K562 (cell line): Measurements from ENCODE around the gene CHD3.

ENCODE experiments used
- CHD4 ChIP-seq: fragments of 200-600 bp; sonication (generic); IDR thresholded peaks from 3 replicates; pipeline ENCODE4 v1.6.1; 2012; ENCODE audit warnings: low read depth, mild to moderate bottlenecking, mixed read lengths, low read length, inconsistent platforms; ENCODE audit not compliant: insufficient read depth, insufficient replicate concordance, poor library complexity, severe bottlenecking
- CTCF ChIP-seq, 3 experiments: IDR thresholded peaks in 2 of 3; conservative IDR thresholded peaks in 1 of 3; 2 replicates each; pipeline ENCODE4 v1.5.1; 2011 to 2012; ENCODE audit warnings: low read length in 3 of 3, mild to moderate bottlenecking in 3 of 3, control low read depth in 2 of 3, improper control_type of control experiment in 1 of 3, inconsistent platforms in 1 of 3, low read depth in 1 of 3, mixed read lengths in 1 of 3, moderate library complexity in 1 of 3; ENCODE audit not compliant: insufficient read depth in 2 of 3

GRCh38 chr17:7912927-7913524, 24.4 kb downstream of the CHD3 start:
- TF ChIP-seq CHD4, result no peak
- peak; percentile 73 to 91 (median 74) for TF ChIP-seq CTCF (IDR thresholded peaks at IDR 0.05 in 2 of 3, conservative IDR thresholded peaks at IDR 0.05 in 1 of 3; ENCODE audit: insufficient read depth in 2 of 3, low read depth in 1 of 3, low read length in 3 of 3)
